Fibroblast of lung (primary cell): ENCODE measurements around the gene HIRIP3.

ENCODE experiments used
- EZH2 ChIP-seq: IDR thresholded peaks from 2 replicates; pipeline ENCODE4 v1.5.1; 2012; ENCODE audit warnings: low read length, control low read depth, mild to moderate bottlenecking; ENCODE audit errors: missing control alignments
- TF ChIP-seq, protein P1 (sequence below), 2 donors: IDR thresholded peaks in 1 of 2; conservative IDR thresholded peaks in 1 of 2; 1 replicate in 1 of 2; 2 replicates in 1 of 2; pipeline ENCODE4 v1.5.1; 2011 to 2012; ENCODE audit warnings: low read length in 2 of 2, control low read depth in 1 of 2, inconsistent platforms in 1 of 2, low read depth in 1 of 2, mild to moderate bottlenecking in 1 of 2

DNA sequence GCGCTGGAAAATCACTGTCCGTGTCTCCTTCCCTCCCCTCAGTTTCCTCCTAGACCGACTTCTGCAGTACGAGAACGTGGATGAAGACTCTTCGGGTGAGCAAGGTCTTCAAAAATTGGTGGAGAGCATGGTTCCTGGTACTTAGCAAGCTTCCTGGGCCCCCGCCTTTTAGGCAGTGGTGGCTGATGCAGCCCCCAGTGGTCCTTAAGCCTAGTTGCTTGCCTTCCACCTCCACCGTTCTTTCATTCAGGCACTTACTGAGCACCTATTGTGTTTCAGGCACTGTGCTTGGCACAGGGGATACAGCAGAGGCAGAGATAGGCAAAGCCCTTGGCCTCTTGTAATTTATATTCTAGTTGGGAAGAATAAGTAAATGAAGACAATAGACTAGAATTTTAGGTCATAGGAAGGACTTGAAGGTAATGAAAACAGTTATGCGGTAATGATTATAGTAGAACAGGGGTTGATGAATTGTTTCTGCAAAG, 1.4 kb upstream of the HIRIP3 start:
- TF ChIP-seq, protein P1, sequence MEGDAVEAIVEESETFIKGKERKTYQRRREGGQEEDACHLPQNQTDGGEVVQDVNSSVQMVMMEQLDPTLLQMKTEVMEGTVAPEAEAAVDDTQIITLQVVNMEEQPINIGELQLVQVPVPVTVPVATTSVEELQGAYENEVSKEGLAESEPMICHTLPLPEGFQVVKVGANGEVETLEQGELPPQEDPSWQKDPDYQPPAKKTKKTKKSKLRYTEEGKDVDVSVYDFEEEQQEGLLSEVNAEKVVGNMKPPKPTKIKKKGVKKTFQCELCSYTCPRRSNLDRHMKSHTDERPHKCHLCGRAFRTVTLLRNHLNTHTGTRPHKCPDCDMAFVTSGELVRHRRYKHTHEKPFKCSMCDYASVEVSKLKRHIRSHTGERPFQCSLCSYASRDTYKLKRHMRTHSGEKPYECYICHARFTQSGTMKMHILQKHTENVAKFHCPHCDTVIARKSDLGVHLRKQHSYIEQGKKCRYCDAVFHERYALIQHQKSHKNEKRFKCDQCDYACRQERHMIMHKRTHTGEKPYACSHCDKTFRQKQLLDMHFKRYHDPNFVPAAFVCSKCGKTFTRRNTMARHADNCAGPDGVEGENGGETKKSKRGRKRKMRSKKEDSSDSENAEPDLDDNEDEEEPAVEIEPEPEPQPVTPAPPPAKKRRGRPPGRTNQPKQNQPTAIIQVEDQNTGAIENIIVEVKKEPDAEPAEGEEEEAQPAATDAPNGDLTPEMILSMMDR (conservative IDR thresholded peaks at IDR 0.05 in 1 of 2, IDR thresholded peaks at IDR 0.05 in 1 of 2; ENCODE audit: low read depth in 1 of 2, low read length in 2 of 2): no peak
- TF ChIP-seq EZH2: no peak
